NCI-H2029 (cell line): Measurements from ENCODE around the gene APPBP2.
"Not testable (repeated sequence)": the region's sequence is repeated elsewhere in the genome, so short reads cannot be mapped to it uniquely, and the experiment has no call there.

Source experiments
- DNase-seq: peaks from one replicate; lab custom pipeline; 2025; lab: John Stamatoyannopoulos, UW

Gene APPBP2

DNA sequence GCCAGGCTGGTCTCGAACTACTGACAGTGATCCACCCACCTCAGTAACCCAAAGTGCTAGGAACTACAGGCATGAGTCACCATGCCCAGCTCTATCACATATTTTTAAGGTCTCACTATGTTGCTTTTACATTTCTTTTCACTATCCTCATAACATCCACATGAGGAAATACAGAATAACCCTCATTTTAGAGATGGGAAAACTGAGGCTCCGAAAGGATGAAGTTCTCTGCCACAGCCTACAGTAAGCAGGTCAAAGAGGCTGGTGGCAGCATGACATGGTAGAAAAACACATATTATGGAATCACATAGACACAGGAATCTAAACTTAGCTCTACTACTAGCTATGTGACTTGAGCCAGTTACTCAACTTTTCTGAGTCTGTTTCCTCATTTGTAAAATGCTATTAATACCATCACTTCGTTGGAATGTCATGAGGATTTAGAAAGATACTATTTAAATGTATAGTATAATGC lies 32.2 kb downstream of the APPBP2 start:
- DNase-seq, result no peak

DNA sequence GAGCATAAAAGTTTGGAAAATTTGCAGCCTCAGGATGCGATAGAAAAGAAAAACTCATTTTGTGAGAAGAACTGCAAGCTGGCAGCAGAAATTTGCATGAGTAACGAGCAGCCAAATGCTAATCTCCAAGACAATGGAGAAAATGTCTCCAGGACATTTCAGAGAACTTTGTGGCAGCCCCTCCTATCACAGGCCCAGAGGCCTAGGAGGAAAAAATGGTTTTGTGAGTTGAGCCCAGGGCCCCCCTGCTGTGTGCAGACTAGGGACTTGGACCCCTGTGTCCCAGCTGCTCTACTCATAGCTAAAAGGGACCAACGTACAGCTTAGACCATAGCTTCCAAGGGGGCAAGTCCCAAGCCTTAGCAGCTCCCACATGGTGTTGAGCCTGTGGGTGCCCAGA lies 34.3 kb downstream of the APPBP2 start:
- DNase-seq, result no peak

DNA sequence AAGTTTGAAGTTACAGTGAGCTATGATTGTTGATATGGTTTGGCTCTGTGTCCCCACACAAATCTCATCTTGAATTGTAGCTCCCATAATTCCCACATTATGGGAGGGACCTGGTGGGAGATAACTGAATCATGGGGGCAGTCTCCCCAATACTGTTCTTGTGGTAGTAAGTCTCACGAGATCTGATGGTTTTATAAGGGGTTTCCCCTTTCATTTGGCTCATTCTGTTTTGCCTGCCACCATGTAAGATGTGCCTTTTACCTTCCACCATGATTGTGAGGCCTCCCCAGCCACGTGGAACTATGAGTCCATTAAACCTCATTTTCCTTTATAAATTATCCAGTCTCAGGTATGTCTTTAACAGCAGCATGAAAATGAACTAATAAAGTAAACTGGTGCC lies 35.4 kb downstream of the APPBP2 start:
- DNase-seq, result not testable (repeated sequence)

DNA sequence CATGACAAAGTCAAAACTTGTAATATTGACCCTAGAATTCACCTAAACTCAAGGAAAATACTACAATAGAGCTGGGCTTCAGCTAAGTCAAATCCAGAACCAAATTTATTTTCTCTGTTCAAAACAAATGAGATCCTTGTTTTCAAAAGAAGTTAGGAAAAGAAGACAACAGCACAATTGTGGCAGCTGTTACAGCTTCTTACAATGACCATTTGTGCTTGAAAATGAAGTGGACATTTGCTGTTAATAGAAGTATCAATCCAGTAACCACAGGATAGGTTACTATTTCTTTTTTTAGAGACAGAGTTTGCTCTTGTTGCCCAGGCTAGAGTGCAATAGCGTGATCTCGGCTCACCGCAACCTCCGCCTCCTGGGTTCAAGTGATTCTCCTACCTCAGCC lies 44.4 kb downstream of the APPBP2 start:
- DNase-seq, result no peak

DNA sequence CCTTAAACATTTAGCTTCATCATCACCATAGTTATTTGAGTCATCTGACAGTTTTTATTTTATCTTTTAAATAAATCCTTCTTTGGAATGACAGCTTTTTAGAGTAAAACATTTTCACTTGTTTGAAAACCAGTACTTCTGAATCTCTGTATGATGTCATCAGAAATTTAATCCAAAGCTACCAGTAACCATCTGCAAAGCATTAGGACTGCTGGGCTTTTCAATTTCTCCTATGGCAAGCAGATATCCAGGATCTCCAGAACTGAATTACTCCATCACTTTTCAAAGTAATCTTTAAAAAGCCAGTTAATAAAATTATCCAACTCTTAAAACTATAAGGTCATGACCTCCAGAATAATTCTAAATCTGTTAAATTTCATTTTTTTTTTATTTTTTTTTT lies 52.3 kb downstream of the APPBP2 start:
- DNase-seq, result no peak

DNA sequence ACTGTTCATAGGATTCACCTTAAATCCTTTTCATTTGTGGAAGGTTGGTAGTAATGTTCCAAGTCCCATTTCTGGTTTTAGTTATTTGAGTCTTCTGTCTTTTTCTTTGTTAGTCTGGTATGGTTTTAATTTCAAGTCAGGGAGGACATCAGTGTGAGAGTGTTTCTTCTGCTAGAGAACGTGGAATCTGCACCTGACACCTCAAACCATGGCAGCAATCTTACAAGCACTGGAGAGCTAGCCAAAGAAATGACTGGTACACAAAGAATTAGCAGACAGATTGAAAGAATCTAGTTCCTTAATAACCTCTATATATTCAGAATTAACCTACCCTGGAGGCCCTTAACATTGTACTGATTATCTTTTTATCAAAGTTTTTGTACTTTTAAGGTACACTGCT lies 53.6 kb downstream of the APPBP2 start:
- DNase-seq, result no peak

DNA sequence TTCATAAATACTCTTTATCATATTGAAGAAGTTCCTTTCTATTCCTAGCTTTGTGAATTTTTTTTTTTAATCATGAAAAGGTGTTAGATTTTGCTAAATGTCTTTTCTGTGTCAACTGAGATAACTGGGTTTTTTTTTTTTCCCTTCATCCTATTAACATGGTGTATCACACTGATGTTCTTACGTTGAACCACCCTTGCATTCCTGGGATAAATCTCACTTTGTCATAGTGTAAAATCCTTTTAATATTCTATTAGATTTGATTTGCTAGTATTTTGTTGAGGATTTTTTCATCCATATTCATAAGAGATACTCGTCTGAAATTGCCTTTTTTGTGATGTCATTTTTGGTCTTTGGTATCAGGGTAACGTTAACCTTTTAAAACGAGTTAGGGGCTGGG lies 54.6 kb downstream of the APPBP2 start:
- no peak for DNase-seq

DNA sequence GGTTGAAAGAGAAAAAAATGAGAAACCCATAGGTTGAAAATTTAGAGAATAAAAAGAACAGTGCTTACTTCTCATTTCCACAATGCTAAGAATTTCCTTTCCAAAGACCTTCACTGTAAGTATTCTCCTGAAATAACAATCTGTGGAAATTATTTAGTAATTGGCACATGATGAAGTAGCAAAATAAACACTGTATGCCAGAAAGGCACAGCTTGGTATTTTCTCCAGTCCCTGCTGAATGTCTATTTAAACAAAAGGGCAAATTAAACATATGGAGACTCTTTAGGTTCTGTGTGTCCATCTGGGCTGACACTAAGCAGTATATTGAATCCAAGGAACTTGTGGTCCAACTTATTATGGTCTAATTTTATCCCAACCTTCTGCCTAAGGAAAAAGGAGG lies 57.7 kb downstream of the APPBP2 start:
- no peak for DNase-seq

DNA sequence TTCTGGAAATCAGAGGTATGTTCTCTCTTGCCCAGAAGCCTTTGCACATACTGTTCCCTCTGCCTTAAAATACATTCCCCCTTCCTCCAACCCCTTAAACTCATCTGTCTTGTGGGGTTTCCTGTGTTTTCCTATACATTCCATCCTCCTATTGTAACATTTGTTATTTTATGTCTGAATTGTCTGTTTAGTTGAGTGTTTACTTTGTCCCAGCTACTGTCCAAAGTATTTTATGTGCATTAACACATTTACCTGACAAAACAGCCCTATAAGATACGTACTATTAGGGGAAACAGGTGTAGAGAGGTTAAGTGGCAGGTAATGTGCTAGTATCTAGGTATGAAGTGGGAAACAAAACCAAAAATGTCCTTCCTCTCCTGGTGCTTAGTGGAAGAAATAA lies 61.7 kb downstream of the APPBP2 start:
- no peak for DNase-seq

DNA sequence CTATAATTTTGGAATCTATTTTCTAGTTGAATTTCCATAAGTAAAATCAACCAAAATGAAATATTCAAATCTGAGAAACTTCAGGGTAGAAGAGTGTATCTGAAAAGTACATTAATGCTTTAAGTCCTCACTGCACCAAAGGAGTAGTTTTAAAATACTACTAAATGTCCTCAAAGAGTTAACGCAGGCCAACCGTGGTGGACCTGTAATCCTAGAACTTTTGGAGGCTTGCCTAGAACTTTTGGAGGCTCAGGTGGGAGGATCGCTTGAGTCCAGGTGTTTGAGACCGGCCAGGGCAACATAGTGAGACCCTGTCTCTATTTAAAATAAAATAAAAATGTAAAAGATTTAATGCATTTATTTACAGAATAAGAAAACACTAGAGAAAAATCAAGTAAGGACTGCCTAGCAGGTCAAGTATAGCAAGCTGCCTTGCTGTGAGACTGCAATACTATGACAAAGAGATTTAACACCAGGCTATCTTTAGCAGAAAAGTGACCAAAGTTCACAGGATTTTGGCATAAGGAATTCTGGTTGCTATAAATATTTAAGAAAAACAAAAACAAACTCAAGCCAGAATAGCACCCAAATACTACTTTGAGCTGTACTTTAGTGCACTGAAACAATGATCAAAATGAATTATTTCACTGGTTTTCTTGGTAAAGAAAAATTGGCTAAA lies 62.7 kb downstream of the APPBP2 start:
- no peak for DNase-seq

DNA sequence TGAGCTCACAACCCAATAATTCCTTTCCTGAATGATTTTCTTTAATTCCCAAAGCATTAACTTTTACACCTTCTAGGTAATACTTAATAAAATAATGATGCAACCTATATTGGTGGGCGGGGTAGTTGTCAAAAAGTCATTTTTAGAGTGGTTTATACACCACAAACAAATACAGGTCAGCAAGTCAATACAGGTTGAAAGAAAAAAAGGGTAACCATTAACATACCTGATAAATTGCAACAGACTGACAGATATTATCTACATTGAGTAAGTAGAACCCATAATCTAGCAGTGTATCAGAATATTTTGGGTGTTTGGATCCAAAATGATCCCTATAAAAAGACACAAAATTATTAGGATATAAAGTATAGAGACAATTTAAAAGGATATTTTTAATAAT lies 64.5 kb downstream of the APPBP2 start:
- DNase-seq, result no peak

DNA sequence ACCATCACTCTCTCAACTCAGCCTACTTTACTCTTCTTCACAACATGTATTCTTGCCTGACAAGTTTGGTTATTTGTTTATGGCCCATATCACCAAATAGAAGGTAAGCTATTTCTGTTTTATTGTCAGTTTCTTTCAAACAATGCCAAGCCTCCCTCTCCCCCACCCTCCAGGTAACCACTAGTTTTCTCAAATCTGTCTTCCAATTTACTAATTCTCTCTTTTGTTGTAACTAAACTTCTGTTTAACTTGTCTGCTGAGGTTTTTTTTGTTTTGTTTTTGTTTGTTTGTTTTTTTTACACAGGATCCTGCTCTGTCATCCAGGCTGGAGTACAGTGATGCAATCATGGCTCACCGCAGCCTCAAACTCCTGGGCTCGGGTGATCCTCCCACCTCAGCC lies 68.9 kb downstream of the APPBP2 start:
- DNase-seq, result no peak

DNA sequence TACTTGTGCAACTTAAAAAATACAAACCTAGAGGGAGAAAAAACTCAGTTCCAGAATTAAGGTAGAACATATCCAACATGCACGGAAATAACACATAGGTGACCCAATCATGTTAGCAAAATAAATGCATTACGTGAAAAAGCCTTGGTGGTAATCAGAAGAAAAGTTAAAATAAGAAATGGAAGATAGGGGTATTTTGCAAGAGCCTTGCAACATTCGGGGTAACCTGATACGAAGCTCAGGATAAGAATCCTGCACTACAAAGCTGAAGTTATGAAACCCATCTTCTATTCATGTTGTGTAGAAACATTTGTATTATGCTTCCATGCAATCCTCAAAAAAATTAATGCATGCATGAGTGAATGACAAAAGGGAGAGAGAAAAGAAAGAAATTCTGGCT lies 70.7 kb downstream of the APPBP2 start:
- no peak for DNase-seq

DNA sequence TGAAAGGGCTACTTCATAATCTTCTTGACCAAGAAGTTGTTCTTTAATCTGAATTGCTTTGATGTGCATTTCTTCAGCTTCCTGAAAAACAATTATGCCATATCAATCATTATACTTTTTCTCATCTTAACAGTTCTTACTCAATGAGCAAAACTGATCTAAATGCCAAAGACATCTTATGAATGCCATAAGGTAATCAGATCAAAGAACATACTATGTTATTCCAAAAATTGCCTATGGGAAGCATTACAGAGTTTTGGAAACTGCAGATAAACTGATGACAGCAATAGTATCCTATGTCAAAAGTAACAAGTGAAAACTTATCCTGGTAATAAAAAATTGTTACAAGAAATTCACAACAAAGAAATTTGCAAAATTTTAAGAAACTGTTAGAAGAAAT lies 74.1 kb downstream of the APPBP2 start:
- DNase-seq, result no peak

DNA sequence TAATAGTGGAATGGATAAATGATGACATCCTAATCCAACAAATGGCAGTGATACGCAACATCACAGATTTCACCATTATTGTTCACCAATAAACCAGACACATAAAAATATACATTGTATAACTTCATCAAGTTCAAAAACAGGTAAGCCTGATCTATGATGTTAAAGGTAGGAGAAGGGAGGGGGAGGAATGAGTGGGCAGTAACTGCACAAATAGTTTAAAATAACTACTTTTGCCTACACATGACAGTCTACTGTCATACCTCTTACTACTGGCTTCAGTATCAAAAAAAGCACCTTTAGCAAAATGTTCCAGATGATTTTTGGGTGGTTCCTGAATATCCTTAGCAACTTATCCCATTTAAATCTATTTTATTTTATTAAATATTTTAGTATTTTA lies 75.0 kb downstream of the APPBP2 start:
- DNase-seq, result no peak

DNA sequence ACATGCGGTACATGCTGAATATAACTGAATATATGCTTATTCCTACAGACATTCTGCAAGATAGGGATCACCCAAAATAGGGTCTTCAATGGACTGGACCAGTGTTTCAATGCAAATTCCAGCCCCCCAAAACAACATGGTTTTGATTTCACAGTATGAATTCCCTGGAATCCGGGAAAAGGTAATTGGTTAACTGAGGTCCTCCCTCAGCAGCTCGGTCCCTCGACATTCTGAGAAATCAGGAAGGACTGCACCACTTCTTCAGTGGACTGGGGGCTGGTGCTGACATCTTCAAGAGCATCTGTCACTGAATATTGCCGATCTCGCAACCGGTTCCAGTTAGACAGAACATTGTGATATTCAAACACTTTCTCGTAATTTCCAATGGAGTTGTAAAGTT lies 78.7 kb downstream of the APPBP2 start:
- DNase-seq, result no peak

DNA sequence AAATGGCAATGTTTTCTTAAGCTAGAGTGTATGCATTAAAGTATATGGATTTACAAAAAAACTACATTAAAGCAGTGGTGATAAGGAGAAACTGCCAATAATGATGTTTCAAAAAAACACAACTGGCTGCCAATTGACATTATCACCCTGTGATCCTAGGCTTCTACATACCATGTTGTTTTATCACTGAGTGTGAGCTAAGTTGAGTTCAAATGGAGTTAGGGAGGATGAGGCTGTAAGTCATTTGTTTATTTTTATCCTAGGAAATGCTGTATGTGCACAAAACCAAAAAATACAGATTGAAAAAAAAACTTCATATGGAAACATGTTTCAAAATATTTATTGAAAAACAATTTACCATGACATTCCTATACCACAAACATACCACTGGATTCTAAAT lies 80.9 kb downstream of the APPBP2 start:
- DNase-seq, result no peak

DNA sequence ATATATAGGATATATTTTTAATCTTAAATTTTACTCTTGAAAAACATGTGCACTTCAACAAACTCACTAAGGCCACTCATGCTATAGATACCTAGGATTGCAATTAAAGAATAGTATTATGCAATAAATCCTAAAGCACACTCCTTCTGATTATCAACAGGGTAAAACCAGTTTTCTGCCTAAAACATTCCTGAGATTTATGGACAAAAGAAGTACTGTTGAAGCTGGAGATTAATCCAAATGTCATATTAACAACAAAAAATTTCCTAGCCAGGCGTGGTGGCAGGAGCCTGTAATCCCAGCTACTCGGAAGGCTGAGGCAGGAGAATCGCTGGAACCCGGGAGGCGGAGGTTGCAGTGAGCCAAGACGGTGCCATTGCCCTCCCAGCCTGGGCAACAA lies 82.3 kb downstream of the APPBP2 start:
- DNase-seq, result no peak

DNA sequence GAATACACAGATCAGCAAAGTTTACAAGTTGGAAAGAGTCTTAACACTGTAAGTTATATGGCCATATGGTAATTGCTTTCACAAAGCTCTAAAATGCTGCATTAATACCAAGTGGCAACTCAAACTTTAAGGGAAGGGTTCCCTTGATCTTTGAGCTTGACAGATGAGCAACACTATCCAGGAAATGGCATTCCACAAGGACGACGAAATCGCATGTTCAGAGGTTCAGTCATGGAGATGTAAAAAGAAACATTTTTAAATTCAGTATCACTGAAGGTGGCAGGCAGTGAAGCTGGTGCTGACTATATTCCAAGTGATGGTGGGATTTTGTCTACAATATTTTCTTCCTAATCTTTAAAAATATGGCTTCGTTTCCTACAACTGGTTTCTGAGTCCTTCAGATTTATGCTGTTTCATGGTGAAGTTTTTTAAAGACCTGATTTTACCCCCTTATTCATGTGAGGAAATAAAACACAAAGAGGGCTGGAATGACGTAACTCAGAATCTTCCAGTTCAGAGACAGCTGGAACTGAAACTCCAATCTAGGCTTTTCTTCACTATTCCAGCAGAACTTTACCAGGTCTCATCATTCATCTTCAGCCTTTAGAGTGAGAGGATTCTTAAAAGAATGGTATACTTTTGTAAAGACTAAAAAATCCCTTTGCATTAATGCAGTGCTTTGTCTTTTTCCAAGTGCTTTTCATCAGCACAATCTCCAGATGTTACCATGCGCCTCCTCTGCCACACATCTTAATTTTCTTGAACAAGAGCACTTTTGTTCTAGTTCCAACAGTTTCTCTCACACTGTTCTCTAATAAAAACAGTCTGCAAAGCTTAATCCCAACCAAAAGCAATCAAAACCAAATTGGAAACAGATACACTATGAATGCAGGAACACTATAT lies 83.5 kb downstream of the APPBP2 start:
- no peak for DNase-seq

DNA sequence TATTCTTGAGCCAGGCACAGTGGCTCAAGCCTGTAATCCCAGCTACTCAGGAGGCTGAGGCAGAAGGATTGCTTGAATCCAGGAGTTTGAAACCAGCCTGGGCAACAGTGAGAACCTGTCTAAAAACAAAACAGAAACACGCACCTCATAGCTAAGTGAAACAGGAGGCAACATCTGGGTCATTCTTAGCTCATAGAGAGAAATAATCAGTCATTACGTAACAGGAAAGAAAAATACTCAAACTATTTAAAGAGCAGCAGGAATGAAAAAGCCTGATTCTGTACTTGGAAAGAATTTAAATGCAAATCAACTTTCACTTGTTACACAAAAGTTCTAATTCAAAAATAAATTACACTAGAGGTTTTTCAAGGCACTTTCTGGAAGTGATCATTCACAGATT lies 86.5 kb downstream of the APPBP2 start:
- DNase-seq, result no peak

DNA sequence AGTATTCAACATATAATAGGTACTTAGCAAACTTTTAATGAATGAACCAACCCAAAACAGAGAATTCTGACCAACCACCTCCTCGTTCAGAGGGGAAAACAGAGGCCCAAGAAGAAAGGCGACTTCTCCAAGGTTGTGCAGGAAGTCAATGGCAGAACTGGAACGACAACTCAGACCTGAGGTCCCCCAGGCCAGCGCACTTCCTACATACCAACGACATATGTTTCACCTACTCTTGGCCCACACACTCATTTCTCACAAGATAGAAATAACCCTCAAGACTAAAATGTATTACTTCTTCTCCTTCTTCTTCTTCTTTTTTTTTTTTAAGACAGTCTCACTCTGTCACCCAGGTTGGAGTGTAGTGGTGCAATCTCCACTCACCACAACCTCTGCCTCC lies 89.4 kb downstream of the APPBP2 start:
- DNase-seq, result no peak

DNA sequence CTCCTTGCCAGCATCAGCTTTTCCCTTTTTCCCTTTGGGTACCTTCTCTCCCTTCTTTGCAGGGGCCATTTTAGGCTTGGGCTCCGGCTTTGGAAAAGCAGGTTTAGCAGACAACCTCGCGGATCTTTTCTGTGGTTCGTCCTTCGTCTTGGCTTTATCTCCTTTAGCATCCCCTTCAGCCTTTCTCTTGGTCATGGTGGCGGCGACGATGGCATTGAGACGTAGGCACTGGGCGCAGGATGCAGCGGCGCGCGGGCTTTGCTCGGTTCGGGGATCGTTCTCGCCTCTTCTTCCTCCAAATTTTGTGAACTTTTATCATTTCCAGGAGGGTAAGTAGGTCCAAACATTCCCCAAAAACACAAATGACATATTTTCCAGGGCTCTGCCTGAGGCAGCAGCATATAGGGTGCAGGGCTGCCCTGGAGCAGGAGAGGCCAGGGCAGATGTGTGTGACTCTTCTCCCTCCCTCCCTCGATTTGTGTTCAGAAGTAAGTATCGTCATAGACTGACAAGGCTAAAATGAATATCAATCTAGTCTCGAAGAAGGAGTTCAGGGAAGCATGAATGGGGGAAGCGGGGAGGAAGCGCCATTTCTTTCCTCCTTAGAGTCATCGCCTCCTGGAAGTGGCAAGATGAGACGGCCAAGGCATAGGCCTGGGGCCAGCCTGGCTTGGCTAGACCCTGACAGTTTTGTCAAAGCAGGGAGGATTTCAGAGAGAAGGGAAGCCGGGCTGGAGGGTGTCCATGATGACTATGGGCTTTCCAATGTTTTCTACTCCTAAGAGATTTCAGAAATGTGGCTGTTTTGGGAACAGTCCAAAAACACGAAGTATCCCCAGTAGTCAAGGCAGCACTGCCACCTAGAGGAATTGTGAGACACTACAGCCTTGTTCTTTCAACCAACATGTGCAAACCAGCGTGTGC lies 90.5 kb downstream of the APPBP2 start:
- peak; percentile 66 for DNase-seq
